Pancreas (tissue), 10 donors: ENCODE results near the gene EMILIN3. TPM values are rescaled to one million over a fixed set of nuclear protein-coding genes. Genes with fewer than 3 reads are reported as not detected.

Experiments used
- ATAC-seq, 4 donors: fragments of 200-7000 bp; cut with Tn5 transposase; one replicate each; pipeline versions ENCODE4 v1.8.0 to v1.9.1; 2020; ENCODE audit warnings: mild to moderate bottlenecking in 4 of 4, moderate library complexity in 4 of 4
- DNase-seq, 6 donors: peaks; one replicate each; pipeline ENCODE4 v3.0.0-alpha.2; 2020
- FAIRE-seq: peaks from 2 replicates; lab custom pipeline; 2012; peaks lifted over from hg19 to GRCh38; lab: Jason Lieb, UNC
- H3K27ac ChIP-seq, 4 donors: fragments of 200-600 bp; sonication (generic); 1 replicate in 3 of 4; 2 replicates in 1 of 4; pipeline versions ENCODE4 v1.5.0 to v1.8.0; 2020
- H3K27me3 ChIP-seq, 4 donors: fragments of 200-600 bp; one replicate each; pipeline ENCODE4 v1.8.0; 2021
- H3K36me3 ChIP-seq, 3 donors: fragments of 200-600 bp; sonication (generic) in 1 of 3; one replicate each; pipeline versions ENCODE4 v1.5.0 to v1.8.0; 2020 to 2021
- H3K4me1 ChIP-seq, 3 donors: fragments of 200-600 bp; one replicate each; pipeline ENCODE4 v1.8.0; 2021
- H3K4me3 ChIP-seq, 4 donors: fragments of 200-600 bp; sonication (generic) in 2 of 4; one replicate each; pipeline versions ENCODE4 v1.5.0 to v1.8.0; 2020 to 2021
- H3K9me3 ChIP-seq, 4 donors: fragments of 200-600 bp; one replicate each; pipeline ENCODE4 v1.8.0; 2021
- CTCF ChIP-seq, 4 donors: fragments of 200-600 bp; sonication (generic) in 3 of 4; IDR thresholded peaks; one replicate each; pipeline versions ENCODE4 v1.5.0 to v1.8.0; 2021; ENCODE audit warnings: antibody characterized with exemption in 4 of 4
- WGBS, 2 donors: extraction: QIAGEN DNeasy Blood & Tissue Kit; methylation state at CpG; one replicate each; pipeline ENCODE4 v1.1.7; 2013; 5-methylcytosine and 5-hydroxymethylcytosine counted together
- intact Hi-C, 3 donors: fragments of 100-400 bp; cut with DNase I; formaldehyde crosslinking; loops; one replicate each; pipeline versions ENCODE4 v1.11.1 to v1.14.2; 2022
- polyA plus RNA-seq, 2 donors: library from polyadenylated mRNA; stranded (reverse); fragments of 200-250 nt; gene quantifications; one replicate each; pipeline ENCODE4 v1.2.3, GENCODE V29; 2013
- total RNA-seq, 6 donors: library from RNA; stranded (reverse); fragmentation: NEBNext Ultra II Directional in 4 of 6; extraction: Animal tissue kit (Norgen Biotek cat#: 25700) in 4 of 6; gene quantifications; one replicate each; pipeline versions ENCODE4 v1.2.1 to v1.2.4, GENCODE V29; 2021 to 2023
- donor health status: healthy with polysubstance abuse.
- donor health status: DM: no; HTN: no; CAD: no; lungs with moderate emphysema.
- donor health status: DM: no; HTN: no; CAD: no.
- donor health status: control.
- donor health status: control.
- donor health status: Bipolar disorder and iron deficiency.
- donor health status: DM: yes; HTN: yes; CAD: no.
- donor health status: DM: no; HTN: no; CAD: no.
- donor health status: DM: no; HTN: no; CAD: no.
- donor health status: DM: yes; HTN: yes; CAD: no.

EMILIN3 gene
- total and polyA plus RNA-seq, 8 donors, result 0.04 to 0.33 (median 0.06) TPM; not detected in 3

GRCh38 chr20:41411391-41411847 lies 44.8 kb upstream of the EMILIN3 start:
- Histone ChIP-seq H3K4me3 (no peak overlapping the region), H3K27me3 (no peaks in the 10 kb centered on the region), H3K27ac (no peak overlapping the region), H3K9me3 (no peaks in the 10 kb centered on the region), H3K4me1 (no peaks in the 10 kb centered on the region), H3K36me3 (peaks cover 9 to 68% (median 19%) of the 10 kb centered on the region in 3 donors)
- intact Hi-C loops, result no loop called here
- TF ChIP-seq CTCF (IDR thresholded peaks at IDR 0.05), result no peak
- DNase-seq, result no peak
- FAIRE-seq, result no peak
- 26 to 35% methylated on average over 2 of the region's 2 CpGs for WGBS, 2 donors
- ATAC-seq, result peak in 2 of 4 donors; percentile 32 to 56

- no peak for TF ChIP-seq CTCF (IDR thresholded peaks at IDR 0.05)
- no peak for DNase-seq
- Histone ChIP-seq H3K9me3 (no peaks in the 10 kb centered on the region), H3K4me3 (no peak overlapping the region), H3K4me1 (no peaks in the 10 kb centered on the region), H3K27me3 (no peaks in the 10 kb centered on the region), H3K27ac (no peak overlapping the region), H3K36me3 (peaks cover 9 to 70% (median 16%) of the 10 kb centered on the region in 3 donors)
- WGBS, 2 donors, result 76 to 85% methylated on average over 9 of the region's 9 CpGs
- peak in 1 of 4 donors; percentile 39 for ATAC-seq
- intact Hi-C loops, result no loop called here
- no peak for FAIRE-seq
Observed at GRCh38 chr20:41408986-41409385, 42.4 kb upstream of the EMILIN3 start.

GRCh38 chr20:41408156-41408794 lies 41.7 kb upstream of the EMILIN3 start:
- DNase-seq (no peak), FAIRE-seq (no peak), ATAC-seq (peak in 1 of 4 donors; percentile 19)
- WGBS, 2 donors, result 78 to 80% methylated on average over 5 of the region's 5 CpGs
- Histone ChIP-seq H3K9me3 (no peaks in the 10 kb centered on the region), H3K4me1 (no peaks in the 10 kb centered on the region), H3K27ac (no peak overlapping the region), H3K4me3 (no peak overlapping the region), H3K36me3 (peaks cover 9 to 73% (median 16%) of the 10 kb centered on the region in 3 donors), H3K27me3 (no peaks in the 10 kb centered on the region)
- intact Hi-C loops, result no loop called here
- no peak for TF ChIP-seq CTCF (IDR thresholded peaks at IDR 0.05)

GRCh38 chr20:41407607-41408006 lies 41.0 kb upstream of the EMILIN3 start:
- Histone ChIP-seq H3K36me3 (peaks cover 9 to 69% (median 16%) of the 10 kb centered on the region in 3 donors), H3K4me1 (no peaks in the 10 kb centered on the region), H3K9me3 (no peaks in the 10 kb centered on the region), H3K4me3 (no peak overlapping the region), H3K27me3 (no peaks in the 10 kb centered on the region), H3K27ac (no peak overlapping the region)
- ATAC-seq (no peak), FAIRE-seq (no peak), DNase-seq (no peak)
- WGBS, 2 donors, result 85 to 89% methylated on average over 10 of the region's 10 CpGs
- intact Hi-C loops, result no loop called here
- TF ChIP-seq CTCF (IDR thresholded peaks at IDR 0.05), result no peak

GRCh38 chr20:41406896-41407444 lies 40.4 kb upstream of the EMILIN3 start:
- Histone ChIP-seq H3K9me3 (no peaks in the 10 kb centered on the region), H3K36me3 (peaks cover 9 to 62% (median 16%) of the 10 kb centered on the region in 3 donors)
- no peak for DNase-seq

More at GRCh38 chr20:41406896-41407444, 40.4 kb upstream of the EMILIN3 start:
- WGBS, 2 donors, result 90 to 91% methylated on average over 7 of the region's 7 CpGs
- no peak for TF ChIP-seq CTCF (IDR thresholded peaks at IDR 0.05)
- Histone ChIP-seq H3K4me3 (no peak overlapping the region), H3K4me1 (no peaks in the 10 kb centered on the region), H3K27ac (no peak overlapping the region), H3K27me3 (no peaks in the 10 kb centered on the region)
- no peak for FAIRE-seq
- ATAC-seq, result no peak
- intact Hi-C loops, result no loop called here
